BLaER1 (cell line): Measurements from ENCODE around the gene FAM131C.
"Not testable (repeated sequence)": the region's sequence is repeated elsewhere in the genome, so short reads cannot be mapped to it uniquely, and the experiment has no call there.

Experiments
- H3K27ac ChIP-seq: shearing (Covaris generic); formaldehyde crosslinking; 2 replicates; pipeline ENCODE4 v1.8.1; 2022
- H3K27me3 ChIP-seq: shearing (Covaris generic); formaldehyde crosslinking; 2 replicates; pipeline ENCODE4 v1.8.1; 2022
- H3K36me3 ChIP-seq: shearing (Covaris generic); formaldehyde crosslinking; 2 replicates; pipeline ENCODE4 v1.8.1; 2022
- H3K4me1 ChIP-seq: shearing (Covaris generic); formaldehyde crosslinking; 2 replicates; pipeline ENCODE4 v1.8.1; 2022
- H3K4me2 ChIP-seq: shearing (Covaris generic); formaldehyde crosslinking; 2 replicates; pipeline ENCODE4 v1.8.1; 2022
- H3K4me3 ChIP-seq: shearing (Covaris generic); formaldehyde crosslinking; 2 replicates; pipeline ENCODE4 v1.8.1; 2022
- H3K9ac ChIP-seq: shearing (Covaris generic); formaldehyde crosslinking; 2 replicates; pipeline ENCODE4 v1.8.1; 2022
- H3K9me3 ChIP-seq: shearing (Covaris generic); formaldehyde crosslinking; 2 replicates; pipeline ENCODE4 v1.8.1; 2022
- H4K20me1 ChIP-seq: shearing (Covaris generic); formaldehyde crosslinking; 2 replicates; pipeline ENCODE4 v1.8.1; 2022
- Cebpa-rat ChIP-seq: shearing (Covaris generic); IDR thresholded peaks from 2 replicates; pipeline ENCODE4 v1.8.1; 2022

The FAM131C gene

GRCh38 chr1:16109571-16109970, 36.1 kb upstream of the FAM131C start:
- no peak overlapping the region for H3K4me3 ChIP-seq
- H3K4me1 ChIP-seq: no peaks in the 10 kb centered on the region
- no peak overlapping the region for H3K27ac ChIP-seq
- no peak for TF ChIP-seq Cebpa-rat
- no peaks in the 10 kb centered on the region; the same call in 1 of the 2 replicates for H4K20me1 ChIP-seq
- H3K9me3 ChIP-seq: peaks cover 29% of the 10 kb centered on the region
- H3K4me2 ChIP-seq: no peak overlapping the region
- no peak overlapping the region for H3K9ac ChIP-seq
- H3K36me3 ChIP-seq: no peaks in the 10 kb centered on the region
- peaks cover 10% of the 10 kb centered on the region; the same call in 1 of the 2 replicates for H3K27me3 ChIP-seq

- H3K9ac ChIP-seq, H3K4me1 ChIP-seq, H3K4me3 ChIP-seq, H3K36me3 ChIP-seq, H3K4me2 ChIP-seq, H3K27me3 ChIP-seq, H3K27ac ChIP-seq, H4K20me1 ChIP-seq: not testable (repeated sequence)
- H3K9me3 ChIP-seq: peaks cover 47% of the 10 kb centered on the region
These were observed 33.6 kb upstream of the FAM131C start for GRCh38 chr1:16107039-16107438.

- H3K9me3 ChIP-seq: peaks cover 20% of the 10 kb centered on the region
- H3K4me2 ChIP-seq: no peak overlapping the region
- no peaks in the 10 kb centered on the region for H4K20me1 ChIP-seq
- no peak overlapping the region for H3K4me3 ChIP-seq
- no peaks in the 10 kb centered on the region for H3K4me1 ChIP-seq
- H3K27me3 ChIP-seq: no peaks in the 10 kb centered on the region
- H3K36me3 ChIP-seq: no peaks in the 10 kb centered on the region
- no peak overlapping the region for H3K9ac ChIP-seq
- TF ChIP-seq Cebpa-rat: no peak
- no peak overlapping the region for H3K27ac ChIP-seq
These were observed 28.2 kb upstream of the FAM131C start for GRCh38 chr1:16101623-16102022.

GRCh38 chr1:16099412-16099811, 26.0 kb upstream of the FAM131C start:
- Histone ChIP-seq H3K27me3 (no peaks in the 10 kb centered on the region), H3K9ac (no peak overlapping the region), H3K4me3 (no peak overlapping the region), H4K20me1 (no peaks in the 10 kb centered on the region), H3K4me2 (no peak overlapping the region), H3K4me1 (no peaks in the 10 kb centered on the region), H3K9me3 (peaks cover 20% of the 10 kb centered on the region), H3K36me3 (no peaks in the 10 kb centered on the region), H3K27ac (no peak overlapping the region)
- TF ChIP-seq Cebpa-rat: no peak

- no peak overlapping the region for H3K4me2 ChIP-seq
- no peaks in the 10 kb centered on the region for H4K20me1 ChIP-seq
- H3K9ac ChIP-seq: no peak overlapping the region
- no peaks in the 10 kb centered on the region for H3K36me3 ChIP-seq
- no peak overlapping the region for H3K27ac ChIP-seq
- H3K4me1 ChIP-seq: no peaks in the 10 kb centered on the region
- H3K4me3 ChIP-seq: no peak overlapping the region
- no peaks in the 10 kb centered on the region for H3K9me3 ChIP-seq
- TF ChIP-seq Cebpa-rat: no peak
- no peaks in the 10 kb centered on the region for H3K27me3 ChIP-seq
These were observed 22.0 kb upstream of the FAM131C start for GRCh38 chr1:16095447-16095846.

- no peak overlapping the region for H3K27ac ChIP-seq
- H3K36me3 ChIP-seq: no peaks in the 10 kb centered on the region
- no peaks in the 10 kb centered on the region for H4K20me1 ChIP-seq
- peaks cover 6% of the 10 kb centered on the region; the same call in 1 of the 2 replicates for H3K4me1 ChIP-seq
- TF ChIP-seq Cebpa-rat: no peak
- H3K27me3 ChIP-seq: no peaks in the 10 kb centered on the region
- H3K9ac ChIP-seq: no peak overlapping the region
- H3K4me2 ChIP-seq: no peak overlapping the region
- no peak overlapping the region for H3K4me3 ChIP-seq
- no peaks in the 10 kb centered on the region for H3K9me3 ChIP-seq
These were observed 21.2 kb upstream of the FAM131C start for GRCh38 chr1:16094453-16095158.

GRCh38 chr1:16093611-16094010, 20.2 kb upstream of the FAM131C start:
- no peak overlapping the region for H3K27ac ChIP-seq

GRCh38 chr1:16092923-16093511, 19.6 kb upstream of the FAM131C start:
- Histone ChIP-seq H3K4me3 (no peak overlapping the region), H3K9me3 (no peaks in the 10 kb centered on the region), H3K4me1 (peaks cover 20% of the 10 kb centered on the region), H3K27me3 (no peaks in the 10 kb centered on the region), H3K9ac (no peak overlapping the region), H3K4me2 (no peak overlapping the region), H3K36me3 (no peaks in the 10 kb centered on the region), H3K27ac (no peak overlapping the region), H4K20me1 (no peaks in the 10 kb centered on the region)
- no peak for TF ChIP-seq Cebpa-rat

More at GRCh38 chr1:16093611-16094010, 20.2 kb upstream of the FAM131C start:
- no peak overlapping the region for H3K4me3 ChIP-seq
- no peaks in the 10 kb centered on the region for H4K20me1 ChIP-seq
- peaks cover 14% of the 10 kb centered on the region for H3K4me1 ChIP-seq
- TF ChIP-seq Cebpa-rat: no peak
- no peak overlapping the region for H3K9ac ChIP-seq
- no peak overlapping the region for H3K4me2 ChIP-seq
- H3K27me3 ChIP-seq: no peaks in the 10 kb centered on the region
- H3K36me3 ChIP-seq: no peaks in the 10 kb centered on the region
- H3K9me3 ChIP-seq: no peaks in the 10 kb centered on the region

- Histone ChIP-seq H3K36me3 (no peaks in the 10 kb centered on the region), H3K4me1 (peaks cover 27% of the 10 kb centered on the region)
These were observed 18.9 kb upstream of the FAM131C start for GRCh38 chr1:16092097-16092922.

GRCh38 chr1:16091296-16091695, 17.8 kb upstream of the FAM131C start:
- Histone ChIP-seq H3K27ac (no peak overlapping the region), H3K9ac (no peak overlapping the region), H4K20me1 (no peaks in the 10 kb centered on the region), H3K36me3 (no peaks in the 10 kb centered on the region), H3K4me1 (peaks cover 27% of the 10 kb centered on the region), H3K27me3 (no peaks in the 10 kb centered on the region), H3K9me3 (no peaks in the 10 kb centered on the region), H3K4me3 (no peak overlapping the region), H3K4me2 (no peak overlapping the region)
- TF ChIP-seq Cebpa-rat: no peak

More at GRCh38 chr1:16092097-16092922, 18.9 kb upstream of the FAM131C start:
- no peak overlapping the region for H3K4me3 ChIP-seq
- no peak overlapping the region for H3K27ac ChIP-seq
- TF ChIP-seq Cebpa-rat: no peak
- H4K20me1 ChIP-seq: no peaks in the 10 kb centered on the region
- no peaks in the 10 kb centered on the region for H3K27me3 ChIP-seq
- H3K9ac ChIP-seq: no peak overlapping the region
- no peaks in the 10 kb centered on the region for H3K9me3 ChIP-seq
- no peak overlapping the region for H3K4me2 ChIP-seq
